Breast epithelium (tissue), 4 donors: Measurements from ENCODE around the gene ERFL. TPM values are rescaled to one million over a fixed set of nuclear protein-coding genes. Genes with fewer than 3 reads are reported as not detected.
"Not testable (repeated sequence)": the region's sequence is repeated elsewhere in the genome, so short reads cannot be mapped to it uniquely, and the experiment has no call there.

ENCODE experiments used
- DNase-seq, 2 donors: peaks; one replicate each; pipeline ENCODE4 v3.0.0-alpha.2; 2019; ENCODE audit warnings: low spot score in 2 of 2
- H3K27ac ChIP-seq, 2 donors: fragments of 200-600 bp; sonication (generic) in 1 of 2; one replicate each; pipeline ENCODE4 v1.5.1; 2016 to 2019; ENCODE audit warnings: mild to moderate bottlenecking in 1 of 2
- H3K27me3 ChIP-seq, 2 donors: fragments of 200-600 bp; sonication (generic) in 1 of 2; one replicate each; pipeline versions ENCODE4 v1.5.1 to v1.6.0; 2017 to 2019; ENCODE audit warnings: control low read depth in 1 of 2, mild to moderate bottlenecking in 1 of 2
- H3K36me3 ChIP-seq: fragments of 200-600 bp; one replicate; pipeline ENCODE4 v1.5.1; 2019
- H3K4me1 ChIP-seq, 2 donors: fragments of 200-600 bp; sonication (generic); one replicate each; pipeline ENCODE4 v1.5.1; 2016 to 2019; ENCODE audit warnings: control low read depth in 1 of 2
- H3K4me3 ChIP-seq, 3 donors: fragments of 200-600 bp; sonication (generic); 1 replicate in 2 of 3; 2 replicates in 1 of 3; pipeline ENCODE4 v1.5.1; 2016 to 2019; ENCODE audit warnings: mild to moderate bottlenecking in 3 of 3, moderate library complexity in 2 of 3
- H3K9me3 ChIP-seq, 2 donors: fragments of 200-600 bp; sonication (generic) in 1 of 2; one replicate each; pipeline ENCODE4 v1.5.1; 2016 to 2019; ENCODE audit warnings: control low read depth in 1 of 2
- POLR2A ChIP-seq: fragments of 450-650 bp; IDR thresholded peaks from one replicate; pipeline ENCODE4 v1.6.1; 2016; ENCODE audit warnings: antibody characterized with exemption, mild to moderate bottlenecking, moderate library complexity
- POLR2AphosphoS5 ChIP-seq, 3 donors: sonication (generic); formaldehyde crosslinking; IDR thresholded peaks; one replicate each; pipeline ENCODE4 v1.6.1; 2017; ENCODE audit warnings: antibody characterized with exemption in 3 of 3
- intact Hi-C: fragments of 100-400 bp; cut with DNase I; formaldehyde crosslinking; loops from one replicate; pipeline ENCODE4 v1.15.1; 2023; ENCODE audit warnings: low total_unique reads
- total RNA-seq, 3 donors: library from RNA; depleted of rRNA; stranded (reverse); fragments of >200 nt; gene quantifications; one replicate each; pipeline ENCODE4 v1.1.0, GENCODE V29; 2016
- TF ChIP-seq, protein P1 (sequence below), 3 donors: fragments of 450-650 bp; IDR thresholded peaks; one replicate each; pipeline ENCODE4 v1.5.1; 2016 to 2017; ENCODE audit warnings: antibody characterized with exemption in 3 of 3, mild to moderate bottlenecking in 3 of 3, moderate library complexity in 3 of 3

Gene ERFL
- total RNA-seq, 3 donors from 2014 or later: 0.15 TPM; not detected in 2

DNA sequence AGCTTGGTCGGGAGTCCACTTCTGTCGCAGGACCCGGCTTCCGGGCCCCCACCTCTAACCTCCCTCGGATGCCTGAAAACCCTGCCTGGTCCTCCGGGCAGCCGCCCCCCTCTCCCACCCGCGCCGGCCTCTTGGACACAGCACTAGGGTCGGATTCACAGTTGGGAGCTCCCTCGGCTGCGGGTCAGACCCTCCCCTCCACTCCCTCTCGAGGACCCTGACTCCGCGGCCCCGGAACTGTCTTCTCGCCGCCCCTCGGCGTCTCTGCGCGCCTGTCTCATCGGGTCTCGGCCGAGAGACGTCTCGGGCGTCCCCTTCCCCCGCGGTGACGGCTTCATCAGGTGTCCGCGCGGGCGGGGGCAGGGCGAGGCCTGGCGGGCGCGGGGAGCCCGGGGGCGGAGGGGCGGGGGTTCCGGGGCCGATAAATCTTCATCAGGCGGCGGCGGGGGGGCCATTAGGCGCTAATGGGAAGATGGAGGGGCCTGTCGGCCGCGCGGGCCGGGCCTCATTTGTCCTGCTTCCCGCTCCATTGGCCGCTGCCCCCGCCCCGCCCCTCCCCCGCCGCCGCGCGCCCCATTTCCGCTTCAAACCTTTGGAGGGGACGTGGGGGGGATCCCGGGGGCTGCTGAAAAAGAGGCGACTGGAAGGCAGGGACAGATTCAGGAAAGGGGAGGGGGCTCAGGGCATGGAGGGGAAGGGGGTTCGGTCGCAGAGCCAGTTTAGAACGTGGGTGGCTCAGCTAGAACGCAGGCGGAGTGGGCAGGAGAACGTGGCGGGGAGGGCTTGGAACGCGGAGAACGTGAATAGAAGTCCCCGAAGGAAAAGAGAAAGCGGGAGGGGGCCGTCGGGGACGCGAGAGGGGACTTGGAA is 11.8 kb upstream of the ERFL start:
- Histone ChIP-seq H3K4me1 (peaks cover 0 to 5% of the 10 kb centered on the region in 2 donors), H3K9me3 (no peaks in the 10 kb centered on the region), H3K27ac (no peak overlapping the region), H3K27me3 (peaks cover 2 to 35% of the 10 kb centered on the region in 2 donors), H3K4me3 (peak overlapping the region; percentile 32 to 66 (median 64)), H3K36me3 (no peaks in the 10 kb centered on the region)
- no peak for DNase-seq
- intact Hi-C loops: no loop called here
- TF ChIP-seq POLR2AphosphoS5 (IDR thresholded peaks at IDR 0.05): no peak
- TF ChIP-seq POLR2A: no peak
- TF ChIP-seq, protein P1, sequence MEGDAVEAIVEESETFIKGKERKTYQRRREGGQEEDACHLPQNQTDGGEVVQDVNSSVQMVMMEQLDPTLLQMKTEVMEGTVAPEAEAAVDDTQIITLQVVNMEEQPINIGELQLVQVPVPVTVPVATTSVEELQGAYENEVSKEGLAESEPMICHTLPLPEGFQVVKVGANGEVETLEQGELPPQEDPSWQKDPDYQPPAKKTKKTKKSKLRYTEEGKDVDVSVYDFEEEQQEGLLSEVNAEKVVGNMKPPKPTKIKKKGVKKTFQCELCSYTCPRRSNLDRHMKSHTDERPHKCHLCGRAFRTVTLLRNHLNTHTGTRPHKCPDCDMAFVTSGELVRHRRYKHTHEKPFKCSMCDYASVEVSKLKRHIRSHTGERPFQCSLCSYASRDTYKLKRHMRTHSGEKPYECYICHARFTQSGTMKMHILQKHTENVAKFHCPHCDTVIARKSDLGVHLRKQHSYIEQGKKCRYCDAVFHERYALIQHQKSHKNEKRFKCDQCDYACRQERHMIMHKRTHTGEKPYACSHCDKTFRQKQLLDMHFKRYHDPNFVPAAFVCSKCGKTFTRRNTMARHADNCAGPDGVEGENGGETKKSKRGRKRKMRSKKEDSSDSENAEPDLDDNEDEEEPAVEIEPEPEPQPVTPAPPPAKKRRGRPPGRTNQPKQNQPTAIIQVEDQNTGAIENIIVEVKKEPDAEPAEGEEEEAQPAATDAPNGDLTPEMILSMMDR (IDR thresholded peaks at IDR 0.05): no peak

DNA sequence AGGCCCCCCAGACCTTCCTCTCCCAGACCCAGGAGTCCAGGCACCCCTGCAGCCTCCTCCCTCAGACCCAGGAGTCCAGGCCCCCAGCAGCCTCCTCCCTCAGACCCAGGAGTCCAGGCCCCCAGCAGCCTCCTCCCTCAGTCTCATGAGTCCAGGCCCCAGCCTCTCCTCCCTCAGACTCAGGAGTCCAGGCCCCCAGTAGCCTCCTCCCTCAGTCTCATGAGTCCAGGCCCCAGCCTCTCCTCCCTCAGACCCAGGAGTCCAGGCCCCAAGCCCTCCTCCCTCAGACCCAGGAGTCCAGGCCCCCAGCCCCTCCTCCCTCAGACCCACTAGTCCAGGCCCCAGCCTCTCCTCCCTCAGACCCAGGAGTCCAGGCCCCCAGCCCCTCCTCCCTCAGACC is 11.0 kb upstream of the ERFL start:
- intact Hi-C loops, DNase-seq, H3K9me3 ChIP-seq, H3K4me1 ChIP-seq, H3K4me3 ChIP-seq, H3K36me3 ChIP-seq, H3K27ac ChIP-seq: not testable (repeated sequence)
- H3K27me3 ChIP-seq: peaks cover 2 to 36% of the 10 kb centered on the region in 2 donors

DNA sequence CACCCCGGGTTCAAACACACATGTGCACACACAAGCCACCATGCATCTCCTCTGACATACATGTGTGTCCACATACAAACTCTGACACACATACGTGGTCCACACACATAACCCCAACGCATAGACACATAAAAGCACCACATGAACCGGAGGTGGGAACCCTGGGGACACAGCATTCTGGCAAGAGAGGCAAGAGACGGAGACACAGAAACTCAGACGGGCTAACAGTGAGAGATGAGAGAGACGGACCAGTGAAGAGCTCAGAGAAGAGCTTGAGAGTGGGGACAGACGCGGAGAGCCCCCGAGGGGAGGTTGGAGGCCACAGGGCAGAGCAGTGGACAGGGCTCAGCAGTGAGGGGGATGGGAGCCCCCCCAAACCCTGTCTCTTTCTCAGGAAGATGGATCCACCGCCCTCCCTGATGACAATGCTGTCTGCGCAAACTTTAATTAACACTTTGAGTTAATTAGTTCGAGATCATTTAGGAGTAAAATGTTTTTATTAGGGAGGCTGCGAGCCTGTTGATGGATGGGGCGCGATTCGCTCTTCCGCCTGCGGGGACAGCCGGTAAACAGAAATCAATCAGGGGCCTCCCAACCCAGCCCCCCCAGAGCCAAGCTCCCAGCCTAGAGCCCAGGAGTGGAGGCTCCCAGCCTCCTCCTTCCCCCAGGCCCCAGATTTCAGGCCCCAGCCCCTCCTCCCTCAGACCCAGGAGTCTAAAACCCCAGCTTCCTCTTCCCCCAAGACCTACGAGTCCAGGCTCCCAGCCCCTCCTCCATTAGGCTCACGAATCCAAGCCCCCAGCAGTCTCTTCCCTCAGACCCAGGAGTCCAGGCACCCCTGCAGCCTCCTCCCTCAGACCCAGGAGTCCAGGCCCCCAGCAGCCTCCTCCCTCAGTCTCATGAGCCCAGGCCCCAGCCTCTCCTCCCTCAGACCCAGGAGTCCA is 9.5 kb upstream of the ERFL start:
- Histone ChIP-seq H3K4me3 (no peak overlapping the region), H3K4me1 (peaks cover 0 to 5% of the 10 kb centered on the region in 2 donors), H3K27ac (no peak overlapping the region), H3K36me3 (no peaks in the 10 kb centered on the region), H3K9me3 (no peaks in the 10 kb centered on the region), H3K27me3 (peaks cover 2 to 39% of the 10 kb centered on the region in 2 donors)
- no peak for TF ChIP-seq POLR2A
- TF ChIP-seq, protein P1 (IDR thresholded peaks at IDR 0.05): no peak
- TF ChIP-seq POLR2AphosphoS5 (IDR thresholded peaks at IDR 0.05): no peak
- DNase-seq: no peak
- intact Hi-C loops: no loop called here

DNA sequence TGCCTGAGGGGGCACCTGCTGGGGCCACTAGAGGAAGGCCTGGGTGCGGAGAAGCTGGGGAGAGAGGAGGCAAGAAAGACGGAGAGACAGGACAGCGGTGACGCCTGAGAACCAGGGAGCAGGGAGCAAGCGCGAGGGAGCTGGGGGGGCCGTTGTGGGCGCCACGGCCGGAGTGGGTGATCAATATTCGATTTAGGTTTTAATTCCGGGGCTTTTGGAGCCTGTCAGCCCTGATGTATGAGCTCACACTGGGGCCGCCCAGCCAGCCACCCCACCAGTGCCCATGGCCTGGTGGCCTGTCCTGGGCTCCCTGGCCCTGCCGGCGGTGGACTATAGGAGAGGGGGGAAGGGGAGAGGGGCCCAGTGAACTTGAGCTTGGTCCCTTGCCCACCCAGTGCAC is 8.7 kb upstream of the ERFL start:
- Histone ChIP-seq H3K27me3 (peaks cover 2 to 47% of the 10 kb centered on the region in 2 donors), H3K9me3 (no peaks in the 10 kb centered on the region), H3K36me3 (no peaks in the 10 kb centered on the region), H3K27ac (no peak overlapping the region), H3K4me3 (no peak overlapping the region), H3K4me1 (peaks cover 0 to 5% of the 10 kb centered on the region in 2 donors)
- no peak for DNase-seq
- intact Hi-C loops: no loop called here
- TF ChIP-seq POLR2AphosphoS5 (IDR thresholded peaks at IDR 0.05) (no peak), POLR2A (no peak)
- TF ChIP-seq, protein P1 (IDR thresholded peaks at IDR 0.05): no peak

DNA sequence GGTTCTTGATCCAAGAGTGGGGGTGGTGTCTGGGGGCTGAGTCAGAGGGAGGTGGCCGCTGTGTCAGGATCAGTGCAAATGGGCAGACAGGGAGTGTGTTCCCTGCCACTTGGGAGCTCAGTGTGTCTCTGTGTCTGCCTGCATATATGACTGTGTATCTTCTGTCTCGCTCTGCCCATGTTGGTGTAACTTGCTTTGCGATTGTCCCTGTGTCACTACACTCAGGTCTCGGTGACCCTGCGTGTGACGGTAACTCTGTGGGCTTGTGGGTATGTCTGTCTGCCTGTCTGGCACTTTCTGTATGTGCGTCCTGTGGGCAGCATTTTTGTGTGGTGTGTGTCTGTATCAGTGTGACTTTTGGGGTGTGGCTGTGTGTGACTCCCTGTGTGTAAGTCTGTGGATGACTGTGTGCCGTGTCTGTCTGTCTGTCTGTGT is 8.2 kb upstream of the ERFL start:
- no peak for DNase-seq
- no peak overlapping the region for H3K27ac ChIP-seq
- no peaks in the 10 kb centered on the region for H3K36me3 ChIP-seq
- TF ChIP-seq, protein P1 (IDR thresholded peaks at IDR 0.05): no peak
- TF ChIP-seq POLR2AphosphoS5 (IDR thresholded peaks at IDR 0.05): no peak
- no peak for TF ChIP-seq POLR2A
- H3K9me3 ChIP-seq: no peaks in the 10 kb centered on the region
- H3K4me3 ChIP-seq: no peak overlapping the region
- H3K4me1 ChIP-seq: peaks cover 0 to 5% of the 10 kb centered on the region in 2 donors
- peaks cover 2 to 53% of the 10 kb centered on the region in 2 donors for H3K27me3 ChIP-seq
- intact Hi-C loops: no loop called here
